B cell (primary cell): ENCODE measurements around the gene POMP. TPM values are rescaled to one million over a fixed set of nuclear protein-coding genes. Genes with fewer than 3 reads are reported as not detected.

ENCODE experiments used
- ATAC-seq: fragments of 200-7000 bp; cut with Tn5 transposase; one replicate; pipeline ENCODE4 v1.10.0; 2021; ENCODE audit warnings: low read depth, mild to moderate bottlenecking, moderate number of reproducible peaks, moderate library complexity
- CTCF ChIA-PET: fragments of 350-600 bp; sonication (Branson Sonifier 250); formaldehyde crosslinking; loops from one replicate; lab custom pipeline; 2021; ENCODE audit warnings: antibody characterized with exemption, inconsistent platforms; lab: Charles Lee
- POLR2A ChIA-PET: fragments of 350-600 bp; sonication (Branson Sonifier 250); formaldehyde crosslinking; loops from one replicate; lab custom pipeline; 2021; ENCODE audit warnings: antibody characterized with exemption; lab: Charles Lee
- DNase-seq: peaks from one replicate; pipeline ENCODE4 v3.0.0; 2013
- H2AFZ ChIP-seq: 2 replicates; pipeline ENCODE4 v1.6.1; 2012; ENCODE audit warnings: mild to moderate bottlenecking, low read depth, low read length; ENCODE audit not compliant: insufficient read depth, poor library complexity, severe bottlenecking
- H3K27ac ChIP-seq, 2 donors: 1 replicate in 1 of 2; 2 replicates in 1 of 2; pipeline ENCODE4 v1.5.1; 2012 to 2013; ENCODE audit warnings: low read length in 2 of 2, mild to moderate bottlenecking in 2 of 2, moderate library complexity in 1 of 2
- H3K27me3 ChIP-seq, 4 experiments: fragments of 200-600 bp in 1 of 4; sonication (generic) in 1 of 4; replicated peaks in 1 of 4; 1 replicate in 2 of 4; 2 replicates in 2 of 4; pipeline versions ENCODE4 v1.6.1 to v1.7.0; 2013 to 2016; ENCODE audit warnings: low read length in 3 of 4, mild to moderate bottlenecking in 2 of 4, mixed read lengths in 1 of 4, moderate library complexity in 1 of 4; ENCODE audit not compliant: insufficient read depth in 4 of 4, control insufficient read depth in 3 of 4; ENCODE audit errors: control extremely low read depth in 1 of 4
- H3K36me3 ChIP-seq, 2 experiments: replicated peaks in 1 of 2; 1 replicate in 1 of 2; 2 replicates in 1 of 2; pipeline versions ENCODE4 v1.6.1 to v1.7.1; 2013; ENCODE audit warnings: low read length in 1 of 2; ENCODE audit not compliant: insufficient read depth in 2 of 2, control insufficient read depth in 1 of 2; ENCODE audit errors: control extremely low read depth in 1 of 2, extremely low read depth in 1 of 2
- H3K4me1 ChIP-seq, 2 donors: fragments of 200-600 bp in 1 of 2; sonication (generic) in 1 of 2; 1 replicate in 1 of 2; 2 replicates in 1 of 2; pipeline versions ENCODE4 v1.5.1 to v1.6.1; 2013 to 2017; ENCODE audit warnings: low read length in 2 of 2; ENCODE audit not compliant: control insufficient read depth in 2 of 2, insufficient read depth in 2 of 2
- H3K4me2 ChIP-seq: replicated peaks from 2 replicates; pipeline ENCODE3; 2012; ENCODE audit warnings: mild to moderate bottlenecking, low read depth, low read length; ENCODE audit not compliant: poor library complexity, severe bottlenecking
- H3K4me3 ChIP-seq, 5 experiments: fragments of 200-600 bp in 1 of 5; sonication (generic) in 1 of 5; 1 replicate in 3 of 5; 2 replicates in 2 of 5; pipeline versions ENCODE4 v1.5.1 to v1.7.0; 2011 to 2016; ENCODE audit warnings: low read length in 4 of 5, mild to moderate bottlenecking in 4 of 5, low read depth in 2 of 5, control low read depth in 1 of 5, moderate library complexity in 1 of 5; ENCODE audit not compliant: insufficient read depth in 1 of 5; ENCODE audit errors: control extremely low read depth in 1 of 5, extremely low read depth in 1 of 5
- H3K79me2 ChIP-seq: fragments of 200-600 bp; sonication (generic); one replicate; pipeline ENCODE4 v1.6.0; 2016; ENCODE audit warnings: low read length; ENCODE audit not compliant: control insufficient read depth, insufficient read depth
- H3K9ac ChIP-seq: fragments of 200-600 bp; sonication (generic); 2 replicates; pipeline ENCODE4 v1.6.1; 2017; ENCODE audit warnings: mild to moderate bottlenecking, low read length, moderate library complexity
- H3K9me3 ChIP-seq, 3 donors: one replicate each; pipeline versions ENCODE4 v1.6.1 to v1.7.1; 2013; ENCODE audit warnings: low read length in 2 of 3; ENCODE audit not compliant: control insufficient read depth in 2 of 3, insufficient read depth in 1 of 3; ENCODE audit errors: control extremely low read depth in 1 of 3
- H4K20me1 ChIP-seq: 2 replicates; pipeline ENCODE4 v1.6.0; 2012; ENCODE audit warnings: mild to moderate bottlenecking, low read length; ENCODE audit not compliant: insufficient read depth, control insufficient read depth, poor library complexity, severe bottlenecking
- H3K27ac Mint-ChIP-seq: one replicate; pipeline ENCODE4 v1.8.0; 2021; ENCODE audit warnings: mixed read lengths
- H3K27me3 Mint-ChIP-seq: one replicate; pipeline ENCODE4 v1.8.0; 2021; ENCODE audit warnings: mixed read lengths
- H3K4me1 Mint-ChIP-seq: one replicate; pipeline ENCODE4 v1.8.0; 2021; ENCODE audit warnings: mixed read lengths
- H3K4me3 Mint-ChIP-seq: one replicate; pipeline ENCODE4 v1.8.0; 2021; ENCODE audit warnings: mixed read lengths
- H3K9me3 Mint-ChIP-seq: one replicate; pipeline ENCODE4 v1.8.0; 2022; ENCODE audit warnings: mixed read lengths; ENCODE audit not compliant: insufficient read depth
- EZH2 ChIP-seq: IDR thresholded peaks from 2 replicates; pipeline ENCODE4 v1.6.1; 2012; ENCODE audit warnings: borderline replicate concordance, low read depth, mild to moderate bottlenecking, moderate library complexity, low read length; ENCODE audit not compliant: insufficient read depth, poor library complexity, severe bottlenecking
- WGBS: methylation state at CpG from one replicate; pipeline ENCODE4 v1.1.5; 2013; ENCODE audit warnings: missing lambda C conversion rate; ENCODE audit not compliant: insufficient coverage; 5-methylcytosine and 5-hydroxymethylcytosine counted together
- intact Hi-C: fragments of 100-400 bp; cut with micrococcal nuclease; formaldehyde crosslinking; loops from one replicate; pipeline ENCODE4 v1.10.0; 2022
- polyA minus RNA-seq: library from RNA; depleted of rRNA, polyadenylated mRNA; stranded (reverse); fragments of >200 nt; gene quantifications from 2 replicates; pipeline ENCODE4 v1.2.3, GENCODE V29; 2012
- polyA plus RNA-seq: library from polyadenylated mRNA; depleted of rRNA; stranded (reverse); fragments of >200 nt; gene quantifications from 2 replicates; pipeline ENCODE4 v1.2.3, GENCODE V29; 2012
- total RNA-seq, 2 donors: library from RNA; stranded (reverse); fragments of 120-200 nt in 1 of 2; gene quantifications; 1 replicate in 1 of 2; 2 replicates in 1 of 2; pipeline versions ENCODE4 v1.2.3 to v1.2.4, GENCODE V29; 2013 to 2022
- TF ChIP-seq, protein P1 (sequence below): fragments of 200-600 bp; IDR thresholded peaks from one replicate; pipeline ENCODE4 v1.8.0; 2022; ENCODE audit warnings: antibody characterized with exemption, mild to moderate bottlenecking

The POMP gene, protein sequence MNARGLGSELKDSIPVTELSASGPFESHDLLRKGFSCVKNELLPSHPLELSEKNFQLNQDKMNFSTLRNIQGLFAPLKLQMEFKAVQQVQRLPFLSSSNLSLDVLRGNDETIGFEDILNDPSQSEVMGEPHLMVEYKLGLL
- total RNA-seq (18.9 and 28.7 TPM in 2 replicates), polyA plus RNA-seq (14.0 and 25.4 TPM in 2 replicates), polyA minus RNA-seq (3.3 and 7.1 TPM in 2 replicates)
- total RNA-seq (2013): 47.3 TPM

DNA sequence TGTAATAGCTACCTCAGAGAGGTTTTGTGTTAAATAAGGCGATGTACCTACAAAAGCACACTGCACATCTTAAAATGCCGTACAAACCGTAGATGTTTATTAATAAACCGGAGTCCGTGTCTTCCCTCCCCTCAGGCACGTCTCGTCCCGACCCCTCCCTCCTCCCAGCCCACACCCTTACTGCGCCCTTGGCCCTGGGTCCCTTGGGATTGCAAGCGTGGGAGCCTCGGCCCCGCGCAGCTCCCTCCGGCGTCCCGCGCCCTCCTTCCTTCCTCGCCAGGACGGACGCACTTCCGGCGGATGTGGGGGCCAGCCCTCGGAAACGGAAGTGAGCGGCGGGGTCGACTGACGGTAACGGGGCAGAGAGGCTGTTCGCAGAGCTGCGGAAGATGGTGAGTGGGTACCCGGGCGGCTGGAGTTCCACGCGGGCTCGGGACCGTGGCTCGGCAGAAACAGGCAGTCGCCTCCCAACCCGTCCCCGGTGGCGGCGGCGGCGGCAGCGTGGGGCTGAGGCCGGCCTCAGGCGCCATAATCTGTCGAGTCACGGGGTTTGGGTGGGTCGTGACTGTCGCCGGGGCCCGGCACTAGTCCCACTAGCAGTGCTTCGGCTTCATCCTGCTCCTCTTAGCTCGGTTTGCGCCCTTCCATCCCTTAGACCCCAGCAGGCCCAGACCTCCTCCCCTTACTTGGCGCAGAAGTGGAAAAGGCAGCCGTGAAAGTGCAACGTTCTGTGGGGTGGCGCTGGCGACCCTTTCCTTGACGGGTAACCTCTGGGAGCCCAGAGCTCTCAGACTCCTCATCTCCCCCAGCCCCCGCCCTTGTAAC, at the start of gene POMP:
POMP (plus strand) TSS at position 335 of the 825 bp plus-strand sequence; CDS start at position 390, 55 bp downstream.
- H3K9ac ChIP-seq: peak within 1 kb of the TSS; percentile 91
- ATAC-seq (peak; percentile 92), DNase-seq (peak; percentile 97)
- intact Hi-C loops: loop anchor here (1.0 to 5.0 kb wide), 9 partner anchors 22 to 1208 kb away; partner anchors contain the start of genes LNX2, MTIF3, PAN3 and POLR1D
- H3K79me2 ChIP-seq: peaks cover 94% of the 10 kb centered on the region
- no peaks in the 10 kb centered on the region for H3K27me3 Mint-ChIP-seq
- peaks cover 13% of the 10 kb centered on the region for H4K20me1 ChIP-seq
- peak within 1 kb of the TSS; percentile 97 for H3K4me3 Mint-ChIP-seq
- peak within 1 kb of the TSS; percentile 78 to 97 (median 89) for H3K4me3 ChIP-seq
- H3K27me3 ChIP-seq: no peaks in the 10 kb centered on the region
- ChIA-PET CTCF (interaction anchor here (0.6 to 3.1 kb wide), 5 partner anchors 22 to 335 kb away, joined by 3 to 15 read pairs (median 4); no protein-coding TSS in a partner anchor), POLR2A (interaction anchor here (0.6 to 1.1 kb wide), 3 partner anchors 12 to 521 kb away, joined by 3 to 5 read pairs (median 3); partner anchors contain the start of gene SLC46A3)
- H3K27ac ChIP-seq: peak within 1 kb of the TSS; percentile 86 to 93
- peak within 1 kb of the TSS; percentile 88 for H3K4me2 ChIP-seq
- under 1% methylated on average over 61 of the region's 64 CpGs for whole genome bisulfite sequencing
- H3K9me3 ChIP-seq: no peaks in the 10 kb centered on the region
- peak within 1 kb of the TSS; percentile 73 for H2AFZ ChIP-seq
- no peak for TF ChIP-seq EZH2
- TF ChIP-seq, protein P1, sequence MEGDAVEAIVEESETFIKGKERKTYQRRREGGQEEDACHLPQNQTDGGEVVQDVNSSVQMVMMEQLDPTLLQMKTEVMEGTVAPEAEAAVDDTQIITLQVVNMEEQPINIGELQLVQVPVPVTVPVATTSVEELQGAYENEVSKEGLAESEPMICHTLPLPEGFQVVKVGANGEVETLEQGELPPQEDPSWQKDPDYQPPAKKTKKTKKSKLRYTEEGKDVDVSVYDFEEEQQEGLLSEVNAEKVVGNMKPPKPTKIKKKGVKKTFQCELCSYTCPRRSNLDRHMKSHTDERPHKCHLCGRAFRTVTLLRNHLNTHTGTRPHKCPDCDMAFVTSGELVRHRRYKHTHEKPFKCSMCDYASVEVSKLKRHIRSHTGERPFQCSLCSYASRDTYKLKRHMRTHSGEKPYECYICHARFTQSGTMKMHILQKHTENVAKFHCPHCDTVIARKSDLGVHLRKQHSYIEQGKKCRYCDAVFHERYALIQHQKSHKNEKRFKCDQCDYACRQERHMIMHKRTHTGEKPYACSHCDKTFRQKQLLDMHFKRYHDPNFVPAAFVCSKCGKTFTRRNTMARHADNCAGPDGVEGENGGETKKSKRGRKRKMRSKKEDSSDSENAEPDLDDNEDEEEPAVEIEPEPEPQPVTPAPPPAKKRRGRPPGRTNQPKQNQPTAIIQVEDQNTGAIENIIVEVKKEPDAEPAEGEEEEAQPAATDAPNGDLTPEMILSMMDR: no peak
- H3K4me1 Mint-ChIP-seq: peaks cover 61% of the 10 kb centered on the region
- H3K27ac Mint-ChIP-seq: peak within 1 kb of the TSS; percentile 98
- peaks cover 43 to 44% of the 10 kb centered on the region in 2 donors for H3K4me1 ChIP-seq
- peaks cover 5 to 30% of the 10 kb centered on the region in 2 experiments for H3K36me3 ChIP-seq
- H3K9me3 Mint-ChIP-seq: no peaks in the 10 kb centered on the region
